Adrenal gland (tissue), 12 donors: ENCODE data around the gene CACNA1I. TPM values are rescaled to one million over a fixed set of nuclear protein-coding genes. Genes with fewer than 3 reads are reported as not detected.

Experiments
- DNase-seq, 7 donors: peaks; one replicate each; pipeline ENCODE4 v3.0.0-alpha.2; 2019 to 2020
- H3K27ac ChIP-seq, 5 donors: fragments of 200-600 bp; sonication (generic) in 4 of 5; 1 replicate in 3 of 5; 2 replicates in 2 of 5; pipeline versions ENCODE4 v1.5.1 to v1.8.0; 2016 to 2020; ENCODE audit warnings: mild to moderate bottlenecking in 1 of 5
- H3K27me3 ChIP-seq: fragments of 200-600 bp; 2 replicates; pipeline ENCODE4 v1.8.0; 2021
- H3K36me3 ChIP-seq, 2 donors: fragments of 200-600 bp; replicated peaks in 1 of 2; 1 replicate in 1 of 2; 2 replicates in 1 of 2; pipeline versions ENCODE4 v1.5.1 to v1.8.0; 2018 to 2022
- H3K4me1 ChIP-seq, 2 donors: fragments of 200-600 bp; replicated peaks in 1 of 2; 1 replicate in 1 of 2; 2 replicates in 1 of 2; pipeline versions ENCODE4 v1.5.1 to v1.8.0; 2018 to 2021
- H3K4me3 ChIP-seq, 4 donors: fragments of 200-600 bp; sonication (generic) in 3 of 4; one replicate each; pipeline ENCODE4 v1.5.1; 2016 to 2018
- H3K9me3 ChIP-seq, 3 donors: fragments of 200-600 bp; sonication (generic) in 1 of 3; replicated peaks in 1 of 3; 1 replicate in 2 of 3; 2 replicates in 1 of 3; pipeline versions ENCODE4 v1.5.1 to v1.8.0; 2016 to 2021
- POLR2A ChIP-seq, 2 donors: fragments of 450-650 bp; IDR thresholded peaks; one replicate each; pipeline ENCODE4 v1.6.1; 2017; ENCODE audit warnings: antibody characterized with exemption in 2 of 2, mild to moderate bottlenecking in 2 of 2, moderate library complexity in 1 of 2
- WGBS, 4 donors: extraction: QIAGEN DNeasy Blood & Tissue Kit in 2 of 4; methylation state at CpG; one replicate each; pipeline versions ENCODE4 v1.1.5 to v1.1.7; 2013 to 2017; 5-methylcytosine and 5-hydroxymethylcytosine counted together
- intact Hi-C, 2 donors: fragments of 100-400 bp; cut with DNase I; formaldehyde crosslinking; loops; one replicate each; pipeline versions ENCODE4 v1.14.1 to v1.15.0; 2022 to 2023
- polyA plus RNA-seq, 3 donors: library from polyadenylated mRNA; stranded (reverse); fragments of 200-250 nt in 2 of 3; fragments of 350-450 nt in 1 of 3; fragmentation: Illumina TruSeq in 1 of 3; extraction: RNeasy Lipid Tissue Mini Kit (QIAGEN cat#74804) in 1 of 3; gene quantifications; one replicate each; pipeline ENCODE4 v1.2.3, GENCODE V29; 2013 to 2014
- total RNA-seq, 9 donors: library from RNA; depleted of rRNA in 4 of 9; stranded (reverse); fragments of >200 nt in 4 of 9; fragments of 120-200 nt in 1 of 9; fragmentation: NEBNext Ultra II Directional in 1 of 9; extraction: Animal tissue kit (Norgen Biotek cat#: 25700) in 1 of 9; gene quantifications; one replicate each; pipeline versions ENCODE4 v1.1.0 to v1.2.4, GENCODE V29; 2013 to 2023
- TF ChIP-seq, protein P1 (sequence below), 6 experiments: fragments of 450-650 bp in 4 of 6; fragments of 200-600 bp in 2 of 6; sonication (generic) in 1 of 6; IDR thresholded peaks; 1 replicate in 5 of 6; 2 replicates in 1 of 6; pipeline versions ENCODE4 v1.5.1 to v1.8.0; 2016 to 2021; ENCODE audit warnings: antibody characterized with exemption in 6 of 6, mild to moderate bottlenecking in 2 of 6, moderate library complexity in 1 of 6
- donor health status: healthy with polysubstance abuse.
- donor health status: Bipolar disorder and iron deficiency.
- donor health status: DM: yes; HTN: yes; CAD: no.
- donor health status: DM: no; HTN: no; CAD: no.
- donor health status: DM: no; HTN: no; CAD: no.
- donor health status: DM: yes; HTN: yes; CAD: no.

Gene CACNA1I
- total and polyA plus RNA-seq, 12 donors, result 0.06 to 20.1 (median 3.2) TPM

GRCh38 chr22:39641660-39642310 lies 71.2 kb downstream of the CACNA1I start:
- H3K27ac ChIP-seq, result no peak overlapping the region
- TF ChIP-seq POLR2A (IDR thresholded peaks at IDR 0.05), result no peak
- TF ChIP-seq, protein P1, sequence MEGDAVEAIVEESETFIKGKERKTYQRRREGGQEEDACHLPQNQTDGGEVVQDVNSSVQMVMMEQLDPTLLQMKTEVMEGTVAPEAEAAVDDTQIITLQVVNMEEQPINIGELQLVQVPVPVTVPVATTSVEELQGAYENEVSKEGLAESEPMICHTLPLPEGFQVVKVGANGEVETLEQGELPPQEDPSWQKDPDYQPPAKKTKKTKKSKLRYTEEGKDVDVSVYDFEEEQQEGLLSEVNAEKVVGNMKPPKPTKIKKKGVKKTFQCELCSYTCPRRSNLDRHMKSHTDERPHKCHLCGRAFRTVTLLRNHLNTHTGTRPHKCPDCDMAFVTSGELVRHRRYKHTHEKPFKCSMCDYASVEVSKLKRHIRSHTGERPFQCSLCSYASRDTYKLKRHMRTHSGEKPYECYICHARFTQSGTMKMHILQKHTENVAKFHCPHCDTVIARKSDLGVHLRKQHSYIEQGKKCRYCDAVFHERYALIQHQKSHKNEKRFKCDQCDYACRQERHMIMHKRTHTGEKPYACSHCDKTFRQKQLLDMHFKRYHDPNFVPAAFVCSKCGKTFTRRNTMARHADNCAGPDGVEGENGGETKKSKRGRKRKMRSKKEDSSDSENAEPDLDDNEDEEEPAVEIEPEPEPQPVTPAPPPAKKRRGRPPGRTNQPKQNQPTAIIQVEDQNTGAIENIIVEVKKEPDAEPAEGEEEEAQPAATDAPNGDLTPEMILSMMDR (IDR thresholded peaks at IDR 0.05), result no peak
- 86 to 94% (median 87%) methylated on average over 3 to 9 of the region's 9 CpGs for WGBS, 4 donors

GRCh38 chr22:39643311-39644083 lies 72.9 kb downstream of the CACNA1I start:
- Histone ChIP-seq H3K36me3 (no peaks in the 10 kb centered on the region), H3K27me3 (no peaks in the 10 kb centered on the region)

More at GRCh38 chr22:39641660-39642310, 71.2 kb downstream of the CACNA1I start:
- DNase-seq, result no peak
- H3K36me3 ChIP-seq, result no peaks in the 10 kb centered on the region
- intact Hi-C loops, result no loop called here
- no peaks in the 10 kb centered on the region for H3K27me3 ChIP-seq
- no peak overlapping the region for H3K4me3 ChIP-seq
- no peaks in the 10 kb centered on the region for H3K4me1 ChIP-seq
- H3K9me3 ChIP-seq, result no peaks in the 10 kb centered on the region

DNA sequence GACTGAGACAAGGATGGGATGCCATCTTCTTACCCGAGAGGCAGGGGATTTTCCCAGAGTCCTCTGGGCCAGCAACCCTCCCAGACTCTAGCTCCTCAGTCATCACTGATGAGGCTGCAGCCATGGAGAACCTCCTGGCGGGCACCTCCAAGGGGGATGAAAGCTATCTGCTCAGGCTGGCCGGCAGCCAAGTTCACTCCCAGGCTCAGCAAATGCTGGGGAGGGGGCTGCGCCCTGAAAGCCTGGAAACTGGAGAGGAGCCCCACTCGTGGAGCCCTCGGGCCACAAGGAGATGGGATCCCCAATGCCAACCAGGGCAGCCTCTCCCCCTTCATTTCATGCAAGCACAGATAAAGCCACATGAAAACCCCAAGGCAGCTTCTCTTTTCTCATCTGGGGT lies 75.0 kb downstream of the CACNA1I start:
- DNase-seq, result no peak
- Histone ChIP-seq H3K36me3 (no peaks in the 10 kb centered on the region), H3K4me1 (no peaks in the 10 kb centered on the region), H3K4me3 (no peak overlapping the region), H3K9me3 (no peaks in the 10 kb centered on the region), H3K27me3 (no peaks in the 10 kb centered on the region), H3K27ac (no peak overlapping the region)
- TF ChIP-seq, protein P1 (IDR thresholded peaks at IDR 0.05), result no peak
- no peak for TF ChIP-seq POLR2A (IDR thresholded peaks at IDR 0.05)
- intact Hi-C loops, result no loop called here
- 62 to 85% (median 69%) methylated on average over 3 to 6 of the region's 6 CpGs; no CpG with 5 or more reads in 1 of the 4 donors for WGBS, 4 donors

More at GRCh38 chr22:39643311-39644083, 72.9 kb downstream of the CACNA1I start:
- no peak for TF ChIP-seq POLR2A (IDR thresholded peaks at IDR 0.05)
- TF ChIP-seq, protein P1 (IDR thresholded peaks at IDR 0.05), result no peak
- Histone ChIP-seq H3K4me1 (no peaks in the 10 kb centered on the region), H3K4me3 (no peak overlapping the region), H3K9me3 (no peaks in the 10 kb centered on the region), H3K27ac (peak overlapping the region in 1 of 5 donors; percentile 65)
- intact Hi-C loops, result no loop called here
- DNase-seq, result peak; percentile 46 to 72 (median 57)
- WGBS, 4 donors, result 48 to 54% (median 49%) methylated on average over 6 to 9 of the region's 9 CpGs

- 91 to 97% (median 93%) methylated on average over 23 to 31 of the region's 31 CpGs for WGBS, 4 donors
- Histone ChIP-seq H3K4me1 (no peaks in the 10 kb centered on the region), H3K36me3 (no peaks in the 10 kb centered on the region), H3K27me3 (no peaks in the 10 kb centered on the region), H3K27ac (no peak overlapping the region), H3K9me3 (no peaks in the 10 kb centered on the region), H3K4me3 (no peak overlapping the region)
- TF ChIP-seq POLR2A (IDR thresholded peaks at IDR 0.05), result no peak
- TF ChIP-seq, protein P1 (IDR thresholded peaks at IDR 0.05), result no peak
- intact Hi-C loops, result no loop called here
- no peak for DNase-seq
These were observed 76.0 kb downstream of the CACNA1I start for GRCh38 chr22:39646398-39647063.
